ENCODE data around the gene ROR1. TPM values are rescaled to one million over a fixed set of nuclear protein-coding genes. Genes with fewer than 3 reads are reported as not detected.

ROR1 gene
- polyA plus RNA-seq, 1 of the 3 experiments (the other 2 are of a cell fraction) = 4.0 TPM

DNA sequence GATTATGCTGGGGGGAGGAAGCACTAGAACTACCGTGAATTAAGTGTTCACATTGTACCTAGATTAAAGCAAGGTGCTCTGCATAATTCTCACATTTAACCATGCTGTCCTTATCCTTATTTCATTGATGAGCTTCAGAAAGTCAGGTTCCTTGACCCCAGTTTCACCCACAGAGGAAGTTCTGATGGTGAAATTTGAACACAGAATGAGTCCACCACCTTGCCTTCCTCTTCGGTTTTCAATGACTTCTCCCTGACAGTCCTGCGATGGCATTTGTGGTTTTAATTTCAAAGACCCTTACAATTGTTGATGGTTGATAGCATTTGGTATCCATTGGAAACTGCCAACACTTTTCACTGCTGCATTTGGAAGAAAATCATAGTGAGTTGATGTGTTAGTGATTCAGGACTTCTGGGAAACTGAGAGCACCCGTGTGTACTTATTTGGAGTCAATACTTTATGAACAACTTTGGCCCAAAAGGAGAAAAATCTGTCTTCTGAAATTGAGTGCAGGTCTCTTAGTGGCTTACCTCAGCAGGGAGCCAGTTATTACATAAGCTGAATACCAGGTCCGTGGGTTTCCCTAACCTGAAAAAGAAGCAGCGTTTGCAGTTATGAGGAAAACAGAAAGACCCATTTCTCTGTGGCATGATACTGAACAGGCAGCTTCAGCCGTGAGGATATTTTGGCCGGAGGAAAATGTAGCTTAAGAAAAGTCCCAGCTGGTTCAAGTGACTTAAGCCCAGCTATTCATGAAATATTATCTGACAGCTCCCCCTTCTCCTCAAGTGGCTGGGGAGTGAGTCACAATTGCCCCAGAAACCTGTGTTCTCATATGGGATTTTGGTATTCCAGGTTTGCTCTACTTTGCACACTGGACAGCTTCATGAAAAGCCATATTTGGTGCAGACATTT lies 47.5 kb downstream of the ROR1 start:
- no peak overlapping the region for H3K9ac ChIP-seq
- no peaks in the 10 kb centered on the region for H3K79me2 ChIP-seq (ENCODE audit: insufficient read depth)
- H3K36me3 ChIP-seq (replicated peaks in 1 of 2; ENCODE audit: control insufficient read depth in 1 of 2, insufficient read depth in 2 of 2, low read length in 1 of 2) = no peaks in the 10 kb centered on the region
- H4K20me1 ChIP-seq (ENCODE audit: insufficient read depth) = no peaks in the 10 kb centered on the region
- ChIA-PET CTCF (interaction anchor here (0.8 to 1.8 kb wide), 4 partner anchors 10 to 113 kb away, joined by 3 to 5 read pairs (median 4); no protein-coding TSS in a partner anchor), POLR2A (no interaction called here)
- H3F3A ChIP-seq (replicated peaks; ENCODE audit: insufficient read depth) = no peaks in the 10 kb centered on the region
- no peaks in the 10 kb centered on the region for H3K27me3 ChIP-seq (ENCODE audit: insufficient read depth)
- H3K4me3 ChIP-seq (ENCODE audit: low read depth in 2 of 2, low read length in 1 of 2) = no peak overlapping the region; a peak in 1 of 4 replicates
- H2AFZ ChIP-seq (ENCODE audit: low read depth) = no peak overlapping the region
- no peak for DNase-seq
- H3K9me3 ChIP-seq = no peaks in the 10 kb centered on the region
- WGBS (ENCODE audit: low lambda C conversion rate) = 56% methylated on average over 8 of the region's 8 CpGs
- H3K27ac ChIP-seq (ENCODE audit: low read depth in 2 of 2, low read length in 1 of 2) = peak overlapping the region; percentile 2 to 76; a peak in 2 of 4 replicates
- H3K4me2 ChIP-seq = peak overlapping the region; percentile 36
- peaks cover 26 to 34% of the 10 kb centered on the region in 2 experiments; a peak in 3 of 4 replicates for H3K4me1 ChIP-seq (ENCODE audit: control insufficient read depth in 1 of 2, insufficient read depth in 2 of 2, low read depth in 1 of 2, low read length in 1 of 2)
- H3K9me2 ChIP-seq = no peaks in the 10 kb centered on the region
- TF ChIP-seq YY1 (IDR thresholded peaks at IDR 0.05; ENCODE audit: low read depth) (no peak), TCF12 (IDR thresholded peaks at IDR 0.05) (peak; percentile 85), GABPA (IDR thresholded peaks at IDR 0.05; ENCODE audit: low read depth) (no peak), GATA2 (CRISPR knock-in tag; IDR thresholded peaks at IDR 0.05) (no peak), RFX5 (IDR thresholded peaks at IDR 0.05; ENCODE audit: low read length) (no peak), JUND (IDR thresholded peaks at IDR 0.05) (peak; percentile 78), RCOR1 (IDR thresholded peaks at IDR 0.05; ENCODE audit: low read length) (no peak), RXRA (IDR thresholded peaks at IDR 0.05; ENCODE audit: borderline replicate concordance, low read depth) (0 out of 2 replicates have a peak, but pooled peaks have one; percentile 13), EP300 (IDR thresholded peaks at IDR 0.05; ENCODE audit: borderline replicate concordance in 1 of 2, low read depth in 1 of 2, low read length in 1 of 2) (peak in 1 of 2 experiments; percentile 57; a peak in 1 of 4 replicates), ELF1 (IDR thresholded peaks at IDR 0.05) (no peak), FOXM1 (IDR thresholded peaks at IDR 0.05; ENCODE audit: low read depth) (no peak), MEF2A (IDR thresholded peaks at IDR 0.05; ENCODE audit: borderline replicate concordance, low read depth) (no peak), TAF1 (IDR thresholded peaks at IDR 0.05; ENCODE audit: borderline replicate concordance, low read depth, low read length) (no peak), FOXJ3 (CRISPR knock-in tag; IDR thresholded peaks at IDR 0.05) (no peak), SMC3 (IDR thresholded peaks at IDR 0.05; ENCODE audit: low read depth, low read length) (no peak), MXI1 (IDR thresholded peaks at IDR 0.05; ENCODE audit: low read depth, low read length) (no peak), EZH2phosphoT487 (IDR thresholded peaks at IDR 0.05; ENCODE audit: borderline replicate concordance, low read depth) (no peak), NFIC (IDR thresholded peaks at IDR 0.05; ENCODE audit: borderline replicate concordance) (0 out of 2 replicates have a peak, but pooled peaks have one; percentile 21), CHD2 (IDR thresholded peaks at IDR 0.05; ENCODE audit: low read length, partially characterized antibody) (no peak), TEAD4 (IDR thresholded peaks at IDR 0.05; ENCODE audit: borderline replicate concordance, insufficient read depth) (no peak), NRF1 (IDR thresholded peaks at IDR 0.05; ENCODE audit: low read depth, low read length) (no peak), POLR2AphosphoS5 (IDR thresholded peaks at IDR 0.05; ENCODE audit: low read depth, low read length) (peak; percentile 41; the same call in 1 of the 2 replicates), FOSL2 (IDR thresholded peaks at IDR 0.05; ENCODE audit: borderline replicate concordance, low read depth) (peak; percentile 68)
- TF ChIP-seq, protein P1, sequence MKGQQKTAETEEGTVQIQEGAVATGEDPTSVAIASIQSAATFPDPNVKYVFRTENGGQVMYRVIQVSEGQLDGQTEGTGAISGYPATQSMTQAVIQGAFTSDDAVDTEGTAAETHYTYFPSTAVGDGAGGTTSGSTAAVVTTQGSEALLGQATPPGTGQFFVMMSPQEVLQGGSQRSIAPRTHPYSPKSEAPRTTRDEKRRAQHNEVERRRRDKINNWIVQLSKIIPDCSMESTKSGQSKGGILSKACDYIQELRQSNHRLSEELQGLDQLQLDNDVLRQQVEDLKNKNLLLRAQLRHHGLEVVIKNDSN (IDR thresholded peaks at IDR 0.05; ENCODE audit: borderline replicate concordance, low read depth) = no peak
- TF ChIP-seq, protein P2, sequence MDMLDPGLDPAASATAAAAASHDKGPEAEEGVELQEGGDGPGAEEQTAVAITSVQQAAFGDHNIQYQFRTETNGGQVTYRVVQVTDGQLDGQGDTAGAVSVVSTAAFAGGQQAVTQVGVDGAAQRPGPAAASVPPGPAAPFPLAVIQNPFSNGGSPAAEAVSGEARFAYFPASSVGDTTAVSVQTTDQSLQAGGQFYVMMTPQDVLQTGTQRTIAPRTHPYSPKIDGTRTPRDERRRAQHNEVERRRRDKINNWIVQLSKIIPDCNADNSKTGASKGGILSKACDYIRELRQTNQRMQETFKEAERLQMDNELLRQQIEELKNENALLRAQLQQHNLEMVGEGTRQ (IDR thresholded peaks at IDR 0.05; ENCODE audit: borderline replicate concordance, low read depth, low read length) = no peak
- TF ChIP-seq, protein P3, sequence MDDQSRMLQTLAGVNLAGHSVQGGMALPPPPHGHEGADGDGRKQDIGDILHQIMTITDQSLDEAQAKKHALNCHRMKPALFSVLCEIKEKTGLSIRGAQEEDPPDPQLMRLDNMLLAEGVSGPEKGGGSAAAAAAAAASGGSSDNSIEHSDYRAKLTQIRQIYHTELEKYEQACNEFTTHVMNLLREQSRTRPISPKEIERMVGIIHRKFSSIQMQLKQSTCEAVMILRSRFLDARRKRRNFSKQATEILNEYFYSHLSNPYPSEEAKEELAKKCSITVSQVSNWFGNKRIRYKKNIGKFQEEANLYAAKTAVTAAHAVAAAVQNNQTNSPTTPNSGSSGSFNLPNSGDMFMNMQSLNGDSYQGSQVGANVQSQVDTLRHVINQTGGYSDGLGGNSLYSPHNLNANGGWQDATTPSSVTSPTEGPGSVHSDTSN (IDR thresholded peaks at IDR 0.05) = peak; percentile 86
- TF ChIP-seq, protein P4, sequence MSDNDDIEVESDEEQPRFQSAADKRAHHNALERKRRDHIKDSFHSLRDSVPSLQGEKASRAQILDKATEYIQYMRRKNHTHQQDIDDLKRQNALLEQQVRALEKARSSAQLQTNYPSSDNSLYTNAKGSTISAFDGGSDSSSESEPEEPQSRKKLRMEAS (IDR thresholded peaks at IDR 0.05; ENCODE audit: low read depth) = no peak; the same call in 1 of the 2 replicates
- TF ChIP-seq, protein P5, sequence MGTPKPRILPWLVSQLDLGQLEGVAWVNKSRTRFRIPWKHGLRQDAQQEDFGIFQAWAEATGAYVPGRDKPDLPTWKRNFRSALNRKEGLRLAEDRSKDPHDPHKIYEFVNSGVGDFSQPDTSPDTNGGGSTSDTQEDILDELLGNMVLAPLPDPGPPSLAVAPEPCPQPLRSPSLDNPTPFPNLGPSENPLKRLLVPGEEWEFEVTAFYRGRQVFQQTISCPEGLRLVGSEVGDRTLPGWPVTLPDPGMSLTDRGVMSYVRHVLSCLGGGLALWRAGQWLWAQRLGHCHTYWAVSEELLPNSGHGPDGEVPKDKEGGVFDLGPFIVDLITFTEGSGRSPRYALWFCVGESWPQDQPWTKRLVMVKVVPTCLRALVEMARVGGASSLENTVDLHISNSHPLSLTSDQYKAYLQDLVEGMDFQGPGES (IDR thresholded peaks at IDR 0.05; ENCODE audit: low read depth, low read length) = no peak
- TF ChIP-seq, protein P6, sequence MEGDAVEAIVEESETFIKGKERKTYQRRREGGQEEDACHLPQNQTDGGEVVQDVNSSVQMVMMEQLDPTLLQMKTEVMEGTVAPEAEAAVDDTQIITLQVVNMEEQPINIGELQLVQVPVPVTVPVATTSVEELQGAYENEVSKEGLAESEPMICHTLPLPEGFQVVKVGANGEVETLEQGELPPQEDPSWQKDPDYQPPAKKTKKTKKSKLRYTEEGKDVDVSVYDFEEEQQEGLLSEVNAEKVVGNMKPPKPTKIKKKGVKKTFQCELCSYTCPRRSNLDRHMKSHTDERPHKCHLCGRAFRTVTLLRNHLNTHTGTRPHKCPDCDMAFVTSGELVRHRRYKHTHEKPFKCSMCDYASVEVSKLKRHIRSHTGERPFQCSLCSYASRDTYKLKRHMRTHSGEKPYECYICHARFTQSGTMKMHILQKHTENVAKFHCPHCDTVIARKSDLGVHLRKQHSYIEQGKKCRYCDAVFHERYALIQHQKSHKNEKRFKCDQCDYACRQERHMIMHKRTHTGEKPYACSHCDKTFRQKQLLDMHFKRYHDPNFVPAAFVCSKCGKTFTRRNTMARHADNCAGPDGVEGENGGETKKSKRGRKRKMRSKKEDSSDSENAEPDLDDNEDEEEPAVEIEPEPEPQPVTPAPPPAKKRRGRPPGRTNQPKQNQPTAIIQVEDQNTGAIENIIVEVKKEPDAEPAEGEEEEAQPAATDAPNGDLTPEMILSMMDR (IDR thresholded peaks at IDR 0.05) = no peak
